ENCODE data around the gene STH.

DNA sequence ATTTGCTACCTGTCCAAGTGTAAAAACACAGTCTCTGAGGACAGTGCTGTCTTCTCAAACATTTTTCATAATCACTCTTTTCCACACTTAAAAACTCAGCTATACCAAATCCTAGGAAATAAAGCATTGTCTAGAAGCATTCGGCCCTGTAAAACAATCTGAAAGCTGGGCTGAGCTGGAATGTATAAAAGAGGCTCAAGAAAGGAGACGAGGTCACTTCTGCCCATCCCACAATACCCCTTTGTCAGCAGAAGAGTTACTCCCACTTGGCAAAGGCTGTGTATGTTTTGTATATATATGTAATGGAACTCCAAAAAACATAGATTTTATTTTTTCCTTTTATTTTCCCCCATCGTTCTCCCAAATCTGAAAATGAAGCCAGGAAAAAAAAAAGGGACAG lies 43.9 kb downstream of the STH start:
- TF ChIP-seq MYNN (tag by site-specific recombination; IDR thresholded peaks at IDR 0.05; ENCODE audit: borderline replicate concordance) = no peak
- TF ChIP-seq, protein P1, sequence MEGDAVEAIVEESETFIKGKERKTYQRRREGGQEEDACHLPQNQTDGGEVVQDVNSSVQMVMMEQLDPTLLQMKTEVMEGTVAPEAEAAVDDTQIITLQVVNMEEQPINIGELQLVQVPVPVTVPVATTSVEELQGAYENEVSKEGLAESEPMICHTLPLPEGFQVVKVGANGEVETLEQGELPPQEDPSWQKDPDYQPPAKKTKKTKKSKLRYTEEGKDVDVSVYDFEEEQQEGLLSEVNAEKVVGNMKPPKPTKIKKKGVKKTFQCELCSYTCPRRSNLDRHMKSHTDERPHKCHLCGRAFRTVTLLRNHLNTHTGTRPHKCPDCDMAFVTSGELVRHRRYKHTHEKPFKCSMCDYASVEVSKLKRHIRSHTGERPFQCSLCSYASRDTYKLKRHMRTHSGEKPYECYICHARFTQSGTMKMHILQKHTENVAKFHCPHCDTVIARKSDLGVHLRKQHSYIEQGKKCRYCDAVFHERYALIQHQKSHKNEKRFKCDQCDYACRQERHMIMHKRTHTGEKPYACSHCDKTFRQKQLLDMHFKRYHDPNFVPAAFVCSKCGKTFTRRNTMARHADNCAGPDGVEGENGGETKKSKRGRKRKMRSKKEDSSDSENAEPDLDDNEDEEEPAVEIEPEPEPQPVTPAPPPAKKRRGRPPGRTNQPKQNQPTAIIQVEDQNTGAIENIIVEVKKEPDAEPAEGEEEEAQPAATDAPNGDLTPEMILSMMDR (tag by site-specific recombination; IDR thresholded peaks at IDR 0.05) = no peak
- TF ChIP-seq, protein P2, sequence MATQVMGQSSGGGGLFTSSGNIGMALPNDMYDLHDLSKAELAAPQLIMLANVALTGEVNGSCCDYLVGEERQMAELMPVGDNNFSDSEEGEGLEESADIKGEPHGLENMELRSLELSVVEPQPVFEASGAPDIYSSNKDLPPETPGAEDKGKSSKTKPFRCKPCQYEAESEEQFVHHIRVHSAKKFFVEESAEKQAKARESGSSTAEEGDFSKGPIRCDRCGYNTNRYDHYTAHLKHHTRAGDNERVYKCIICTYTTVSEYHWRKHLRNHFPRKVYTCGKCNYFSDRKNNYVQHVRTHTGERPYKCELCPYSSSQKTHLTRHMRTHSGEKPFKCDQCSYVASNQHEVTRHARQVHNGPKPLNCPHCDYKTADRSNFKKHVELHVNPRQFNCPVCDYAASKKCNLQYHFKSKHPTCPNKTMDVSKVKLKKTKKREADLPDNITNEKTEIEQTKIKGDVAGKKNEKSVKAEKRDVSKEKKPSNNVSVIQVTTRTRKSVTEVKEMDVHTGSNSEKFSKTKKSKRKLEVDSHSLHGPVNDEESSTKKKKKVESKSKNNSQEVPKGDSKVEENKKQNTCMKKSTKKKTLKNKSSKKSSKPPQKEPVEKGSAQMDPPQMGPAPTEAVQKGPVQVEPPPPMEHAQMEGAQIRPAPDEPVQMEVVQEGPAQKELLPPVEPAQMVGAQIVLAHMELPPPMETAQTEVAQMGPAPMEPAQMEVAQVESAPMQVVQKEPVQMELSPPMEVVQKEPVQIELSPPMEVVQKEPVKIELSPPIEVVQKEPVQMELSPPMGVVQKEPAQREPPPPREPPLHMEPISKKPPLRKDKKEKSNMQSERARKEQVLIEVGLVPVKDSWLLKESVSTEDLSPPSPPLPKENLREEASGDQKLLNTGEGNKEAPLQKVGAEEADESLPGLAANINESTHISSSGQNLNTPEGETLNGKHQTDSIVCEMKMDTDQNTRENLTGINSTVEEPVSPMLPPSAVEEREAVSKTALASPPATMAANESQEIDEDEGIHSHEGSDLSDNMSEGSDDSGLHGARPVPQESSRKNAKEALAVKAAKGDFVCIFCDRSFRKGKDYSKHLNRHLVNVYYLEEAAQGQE (tag by site-specific recombination; IDR thresholded peaks at IDR 0.05) = no peak
- TF ChIP-seq ZNF214 (tag by site-specific recombination; IDR thresholded peaks at IDR 0.05; ENCODE audit: borderline replicate concordance) = no peak
- no peak for TF ChIP-seq ZNF24 (tag by site-specific recombination; IDR thresholded peaks at IDR 0.05)
- TF ChIP-seq, protein P3, sequence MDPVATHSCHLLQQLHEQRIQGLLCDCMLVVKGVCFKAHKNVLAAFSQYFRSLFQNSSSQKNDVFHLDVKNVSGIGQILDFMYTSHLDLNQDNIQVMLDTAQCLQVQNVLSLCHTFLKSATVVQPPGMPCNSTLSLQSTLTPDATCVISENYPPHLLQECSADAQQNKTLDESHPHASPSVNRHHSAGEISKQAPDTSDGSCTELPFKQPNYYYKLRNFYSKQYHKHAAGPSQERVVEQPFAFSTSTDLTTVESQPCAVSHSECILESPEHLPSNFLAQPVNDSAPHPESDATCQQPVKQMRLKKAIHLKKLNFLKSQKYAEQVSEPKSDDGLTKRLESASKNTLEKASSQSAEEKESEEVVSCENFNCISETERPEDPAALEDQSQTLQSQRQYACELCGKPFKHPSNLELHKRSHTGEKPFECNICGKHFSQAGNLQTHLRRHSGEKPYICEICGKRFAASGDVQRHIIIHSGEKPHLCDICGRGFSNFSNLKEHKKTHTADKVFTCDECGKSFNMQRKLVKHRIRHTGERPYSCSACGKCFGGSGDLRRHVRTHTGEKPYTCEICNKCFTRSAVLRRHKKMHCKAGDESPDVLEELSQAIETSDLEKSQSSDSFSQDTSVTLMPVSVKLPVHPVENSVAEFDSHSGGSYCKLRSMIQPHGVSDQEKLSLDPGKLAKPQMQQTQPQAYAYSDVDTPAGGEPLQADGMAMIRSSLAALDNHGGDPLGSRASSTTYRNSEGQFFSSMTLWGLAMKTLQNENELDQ (tag by site-specific recombination; IDR thresholded peaks at IDR 0.05; ENCODE audit: low read depth) = no peak
- TF ChIP-seq ZNF585B (tag by site-specific recombination; IDR thresholded peaks at IDR 0.05) = no peak
- TF ChIP-seq YY2 (tag by site-specific recombination; IDR thresholded peaks at IDR 0.05) = no peak
- TF ChIP-seq, protein P4, sequence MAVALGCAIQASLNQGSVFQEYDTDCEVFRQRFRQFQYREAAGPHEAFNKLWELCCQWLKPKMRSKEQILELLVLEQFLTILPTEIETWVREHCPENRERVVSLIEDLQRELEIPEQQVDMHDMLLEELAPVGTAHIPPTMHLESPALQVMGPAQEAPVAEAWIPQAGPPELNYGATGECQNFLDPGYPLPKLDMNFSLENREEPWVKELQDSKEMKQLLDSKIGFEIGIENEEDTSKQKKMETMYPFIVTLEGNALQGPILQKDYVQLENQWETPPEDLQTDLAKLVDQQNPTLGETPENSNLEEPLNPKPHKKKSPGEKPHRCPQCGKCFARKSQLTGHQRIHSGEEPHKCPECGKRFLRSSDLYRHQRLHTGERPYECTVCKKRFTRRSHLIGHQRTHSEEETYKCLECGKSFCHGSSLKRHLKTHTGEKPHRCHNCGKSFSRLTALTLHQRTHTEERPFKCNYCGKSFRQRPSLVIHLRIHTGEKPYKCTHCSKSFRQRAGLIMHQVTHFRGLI (tag by site-specific recombination; IDR thresholded peaks at IDR 0.05) = no peak
- no peak for TF ChIP-seq GLI4 (tag by site-specific recombination; IDR thresholded peaks at IDR 0.05)
- no peak for TF ChIP-seq YY1 (tag by site-specific recombination; IDR thresholded peaks at IDR 0.05)
- TF ChIP-seq, protein P5, sequence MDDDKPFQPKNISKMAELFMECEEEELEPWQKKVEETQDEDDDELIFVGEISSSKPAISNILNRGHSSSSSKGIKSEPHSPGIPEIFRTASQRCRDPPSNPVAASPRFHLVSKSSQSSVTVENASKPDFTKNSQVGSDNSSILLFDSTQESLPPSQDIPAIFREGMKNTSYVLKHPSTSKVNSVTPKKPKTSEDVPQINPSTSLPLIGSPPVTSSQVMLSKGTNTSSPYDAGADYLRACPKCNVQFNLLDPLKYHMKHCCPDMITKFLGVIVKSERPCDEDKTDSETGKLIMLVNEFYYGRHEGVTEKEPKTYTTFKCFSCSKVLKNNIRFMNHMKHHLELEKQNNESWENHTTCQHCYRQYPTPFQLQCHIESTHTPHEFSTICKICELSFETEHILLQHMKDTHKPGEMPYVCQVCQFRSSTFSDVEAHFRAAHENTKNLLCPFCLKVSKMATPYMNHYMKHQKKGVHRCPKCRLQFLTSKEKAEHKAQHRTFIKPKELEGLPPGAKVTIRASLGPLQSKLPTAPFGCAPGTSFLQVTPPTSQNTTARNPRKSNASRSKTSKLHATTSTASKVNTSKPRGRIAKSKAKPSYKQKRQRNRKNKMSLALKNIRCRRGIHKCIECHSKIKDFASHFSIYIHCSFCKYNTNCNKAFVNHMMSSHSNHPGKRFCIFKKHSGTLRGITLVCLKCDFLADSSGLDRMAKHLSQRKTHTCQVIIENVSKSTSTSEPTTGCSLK (tag by site-specific recombination; IDR thresholded peaks at IDR 0.05) = no peak
- no peak for TF ChIP-seq ZNF600 (tag by site-specific recombination; IDR thresholded peaks at IDR 0.05)

Measured in HEK293 (cell line).